IMR-90 (cell line): ENCODE results near the gene HS3ST5. TPM values are rescaled to one million over a fixed set of nuclear protein-coding genes. Genes with fewer than 3 reads are reported as not detected.

Experiments
- ATAC-seq: fragments of 200-7000 bp; cut with Tn5 transposase; 2 replicates; pipeline ENCODE4 v1.9.1; 2020; ENCODE audit warnings: low read depth, mild to moderate bottlenecking, moderate library complexity
- BruUV-seq: library from RNA; stranded (reverse); fragments of 400-500 nt; replicated peaks from 2 replicates; lab custom pipeline; 2021; lab: Mats Ljungman, UMichigan
- CTCF ChIA-PET: fragments of 300-600 bp; formaldehyde crosslinking; extraction: SDS; loops from one replicate; lab custom pipeline; 2021; ENCODE audit warnings: antibody characterized with exemption; lab: Yijun Ruan, JAX
- POLR2A ChIA-PET: fragments of 300-600 bp; sonication (Branson Sonifier 250); formaldehyde crosslinking; loops from one replicate; lab custom pipeline; 2022; ENCODE audit warnings: antibody characterized with exemption; ENCODE audit not compliant: unreplicated experiment; lab: Charles Lee
- DNase-seq: peaks from one replicate; pipeline ENCODE4 v3.0.0; 2013
- H2AFZ ChIP-seq: replicated peaks from 2 replicates; pipeline ENCODE3; 2013; ENCODE audit warnings: low read length, mild to moderate bottlenecking; ENCODE audit not compliant: poor library complexity
- H2AK5ac ChIP-seq: 2 replicates; pipeline ENCODE4 v1.6.1; 2013; ENCODE audit warnings: low read depth, low read length, inconsistent platforms
- H2AK9ac ChIP-seq: replicated peaks from 2 replicates; pipeline ENCODE3; 2013; ENCODE audit warnings: mild to moderate bottlenecking, low read depth, low read length, moderate library complexity; ENCODE audit not compliant: poor library complexity
- H2BK120ac ChIP-seq: 2 replicates; pipeline ENCODE4 v1.6.1; 2013; ENCODE audit warnings: low read depth, low read length, inconsistent platforms
- H2BK15ac ChIP-seq: 3 replicates; pipeline ENCODE4 v1.6.1; 2013; ENCODE audit warnings: low read depth, low read length, inconsistent platforms
- H2BK20ac ChIP-seq: 2 replicates; pipeline ENCODE4 v1.6.1; 2013; ENCODE audit warnings: low read depth, mild to moderate bottlenecking, inconsistent platforms, low read length, moderate library complexity
- H2BK5ac ChIP-seq: 2 replicates; pipeline ENCODE4 v1.6.1; 2013; ENCODE audit warnings: mild to moderate bottlenecking, low read depth, low read length, inconsistent platforms; ENCODE audit not compliant: poor library complexity, severe bottlenecking
- H3K14ac ChIP-seq: replicated peaks from 2 replicates; pipeline ENCODE4 v1.6.1; 2013; ENCODE audit warnings: low read depth, low read length, inconsistent platforms
- H3K18ac ChIP-seq: 2 replicates; pipeline ENCODE4 v1.6.1; 2013; ENCODE audit warnings: low read depth, low read length, control low read depth
- H3K23ac ChIP-seq: 2 replicates; pipeline ENCODE4 v1.6.1; 2013; ENCODE audit warnings: low read depth, low read length, inconsistent platforms
- H3K27ac ChIP-seq: 2 replicates; pipeline ENCODE4 v1.5.1; 2013; ENCODE audit warnings: mild to moderate bottlenecking, control low read depth, low read length; ENCODE audit not compliant: insufficient read depth
- H3K27me3 ChIP-seq: 2 replicates; pipeline ENCODE4 v1.6.1; 2013; ENCODE audit warnings: low read length; ENCODE audit not compliant: control insufficient read depth, insufficient read depth
- H3K36me3 ChIP-seq: 2 replicates; pipeline ENCODE4 v1.6.1; 2013; ENCODE audit warnings: low read length, mixed read lengths; ENCODE audit not compliant: control insufficient read depth, insufficient read depth
- H3K4ac ChIP-seq: 2 replicates; pipeline ENCODE4 v1.6.1; 2013; ENCODE audit warnings: low read depth, low read length, inconsistent platforms
- H3K4me1 ChIP-seq: 2 replicates; pipeline ENCODE4 v1.6.1; 2013; ENCODE audit warnings: low read length, mixed read lengths; ENCODE audit not compliant: control insufficient read depth, insufficient read depth
- H3K4me2 ChIP-seq: 2 replicates; pipeline ENCODE4 v1.6.1; 2013; ENCODE audit warnings: low read depth, mild to moderate bottlenecking, control low read depth, low read length, moderate library complexity
- H3K4me3 ChIP-seq: 2 replicates; pipeline ENCODE4 v1.5.1; 2013; ENCODE audit warnings: low read depth, mild to moderate bottlenecking, control low read depth, low read length, moderate library complexity; ENCODE audit not compliant: insufficient read depth
- H3K56ac ChIP-seq: 2 replicates; pipeline ENCODE4 v1.6.1; 2013; ENCODE audit warnings: low read length, inconsistent platforms; ENCODE audit not compliant: insufficient read depth; ENCODE audit errors: extremely low read depth
- H3K79me1 ChIP-seq, 2 experiments: 2 replicates each; pipeline ENCODE4 v1.6.1; 2013; ENCODE audit warnings: low read length in 2 of 2, inconsistent platforms in 1 of 2, low read depth in 1 of 2
- H3K9ac ChIP-seq: 2 replicates; pipeline ENCODE4 v1.6.1; 2013; ENCODE audit warnings: low read depth, low read length, control low read depth
- H3K9me1 ChIP-seq: 2 replicates; pipeline ENCODE4 v1.6.1; 2013; ENCODE audit warnings: low read length, inconsistent platforms; ENCODE audit not compliant: insufficient read depth
- H3K9me3 ChIP-seq: 2 replicates; pipeline ENCODE4 v1.6.1; 2013; ENCODE audit warnings: low read length; ENCODE audit not compliant: control insufficient read depth, insufficient read depth
- H4K20me1 ChIP-seq: 2 replicates; pipeline ENCODE4 v1.6.1; 2013; ENCODE audit warnings: low read length, inconsistent platforms; ENCODE audit not compliant: insufficient read depth
- H4K5ac ChIP-seq: 2 replicates; pipeline ENCODE4 v1.6.1; 2013; ENCODE audit warnings: mild to moderate bottlenecking, low read depth, low read length, control low read depth
- H4K8ac ChIP-seq, 2 experiments: 2 replicates each; pipeline ENCODE4 v1.6.1; 2013; ENCODE audit warnings: low read depth in 2 of 2, low read length in 2 of 2, control low read depth in 1 of 2, inconsistent platforms in 1 of 2
- H4K91ac ChIP-seq: 2 replicates; pipeline ENCODE4 v1.6.1; 2013; ENCODE audit warnings: low read depth, low read length, inconsistent platforms; ENCODE audit not compliant: insufficient read depth
- BHLHE40 ChIP-seq: fragments of 150-350 bp; IDR thresholded peaks from 2 replicates; pipeline ENCODE4 v1.6.1; 2016; ENCODE audit warnings: mild to moderate bottlenecking, low read depth, low read length
- CHD1 ChIP-seq: IDR thresholded peaks from 2 replicates; pipeline ENCODE4 v1.6.1; 2012; ENCODE audit warnings: low read depth, low read length, improper control_type of control experiment
- FOS ChIP-seq: fragments of 150-350 bp; IDR thresholded peaks from 2 replicates; pipeline ENCODE4 v1.6.1; 2016; ENCODE audit warnings: low read depth, low read length
- MAFK ChIP-seq: IDR thresholded peaks from 2 replicates; pipeline ENCODE4 v1.6.1; 2012; ENCODE audit warnings: low read depth, low read length, improper control_type of control experiment
- MAZ ChIP-seq: IDR thresholded peaks from 2 replicates; pipeline ENCODE4 v1.6.1; 2012; ENCODE audit warnings: low read depth, mild to moderate bottlenecking, low read length, improper control_type of control experiment, moderate library complexity, borderline replicate concordance
- MXI1 ChIP-seq: IDR thresholded peaks from 2 replicates; pipeline ENCODE4 v1.6.1; 2012; ENCODE audit warnings: low read depth, mild to moderate bottlenecking, low read length, moderate library complexity, borderline replicate concordance
- NFE2L2 ChIP-seq: fragments of 150-350 bp; IDR thresholded peaks from 2 replicates; pipeline ENCODE4 v1.6.1; 2016; ENCODE audit warnings: low read depth, mild to moderate bottlenecking, low read length
- POLR2A ChIP-seq: IDR thresholded peaks from 2 replicates; pipeline ENCODE4 v1.6.1; 2012; ENCODE audit warnings: mild to moderate bottlenecking, low read depth, low read length
- RAD21 ChIP-seq: IDR thresholded peaks from 2 replicates; pipeline ENCODE4 v1.6.1; 2012; ENCODE audit warnings: low read length, improper control_type of control experiment
- RFX5 ChIP-seq: IDR thresholded peaks from 2 replicates; pipeline ENCODE4 v1.8.0; 2012; ENCODE audit warnings: low read depth, mild to moderate bottlenecking, low read length, moderate library complexity
- SMC3 ChIP-seq: fragments of 150-350 bp; IDR thresholded peaks from 2 replicates; pipeline ENCODE4 v1.6.1; 2016; ENCODE audit warnings: low read depth, mild to moderate bottlenecking, antibody characterized with exemption, low read length, moderate library complexity
- WGBS, 2 experiments: methylation state at CpG; one replicate each; pipeline versions ENCODE4 v1.1.5 to v1.1.7; 2013; ENCODE audit warnings: missing lambda C conversion rate in 2 of 2; ENCODE audit not compliant: insufficient read length in 1 of 2; ENCODE audit errors: extremely low coverage in 2 of 2; 5-methylcytosine and 5-hydroxymethylcytosine counted together
- dilution Hi-C: fragments of 300-500 bp; cut with HindIII; formaldehyde crosslinking; loops from one replicate; pipeline ENCODE4 v1.14.3; 2018; ENCODE audit warnings: low sequenced_read_pairs; ENCODE audit not compliant: unreplicated experiment
- in situ Hi-C: fragments of 300-500 bp; cut with MboI; formaldehyde crosslinking; loops from 3 replicates; pipeline ENCODE4 v1.14.3; 2019; ENCODE audit warnings: low sequenced_read_pairs, inconsistent platforms, mixed read lengths
- intact Hi-C: fragments of 100-400 bp; cut with micrococcal nuclease; formaldehyde crosslinking; loops from 2 replicates; pipeline ENCODE4 v1.10.0; 2022
- polyA plus RNA-seq, 3 experiments: library from polyadenylated mRNA; depleted of rRNA; stranded (reverse); fragments of >200 nt; gene quantifications; 2 replicates each; pipeline ENCODE4 v1.2.3, GENCODE V29; 2012; ENCODE audit warnings: low replicate concordance in 1 of 3
- total RNA-seq: library from RNA; depleted of rRNA; stranded (reverse); fragments of >200 nt; gene quantifications from 2 replicates; pipeline ENCODE4 v1.2.3, GENCODE V29; 2012
- TF ChIP-seq, protein P1 (sequence below): fragments of 150-350 bp; IDR thresholded peaks from 2 replicates; pipeline ENCODE4 v1.6.1; 2017; ENCODE audit warnings: mild to moderate bottlenecking, antibody characterized with exemption, low read length, low read depth
- TF ChIP-seq, protein P2 (sequence below): fragments of 150-350 bp; IDR thresholded peaks from 2 replicates; pipeline ENCODE4 v1.6.1; 2016; ENCODE audit warnings: low read depth, mild to moderate bottlenecking, low read length, moderate library complexity, borderline replicate concordance
- TF ChIP-seq, protein P3 (sequence below): conservative IDR thresholded peaks from 2 replicates; pipeline ENCODE4 v1.5.1; 2012; ENCODE audit warnings: mild to moderate bottlenecking, low read depth, low read length, improper control_type of control experiment

The HS3ST5 gene
- total and polyA plus RNA-seq, 2 of the 4 experiments (the other 2 are of a cell fraction): not detected

DNA sequence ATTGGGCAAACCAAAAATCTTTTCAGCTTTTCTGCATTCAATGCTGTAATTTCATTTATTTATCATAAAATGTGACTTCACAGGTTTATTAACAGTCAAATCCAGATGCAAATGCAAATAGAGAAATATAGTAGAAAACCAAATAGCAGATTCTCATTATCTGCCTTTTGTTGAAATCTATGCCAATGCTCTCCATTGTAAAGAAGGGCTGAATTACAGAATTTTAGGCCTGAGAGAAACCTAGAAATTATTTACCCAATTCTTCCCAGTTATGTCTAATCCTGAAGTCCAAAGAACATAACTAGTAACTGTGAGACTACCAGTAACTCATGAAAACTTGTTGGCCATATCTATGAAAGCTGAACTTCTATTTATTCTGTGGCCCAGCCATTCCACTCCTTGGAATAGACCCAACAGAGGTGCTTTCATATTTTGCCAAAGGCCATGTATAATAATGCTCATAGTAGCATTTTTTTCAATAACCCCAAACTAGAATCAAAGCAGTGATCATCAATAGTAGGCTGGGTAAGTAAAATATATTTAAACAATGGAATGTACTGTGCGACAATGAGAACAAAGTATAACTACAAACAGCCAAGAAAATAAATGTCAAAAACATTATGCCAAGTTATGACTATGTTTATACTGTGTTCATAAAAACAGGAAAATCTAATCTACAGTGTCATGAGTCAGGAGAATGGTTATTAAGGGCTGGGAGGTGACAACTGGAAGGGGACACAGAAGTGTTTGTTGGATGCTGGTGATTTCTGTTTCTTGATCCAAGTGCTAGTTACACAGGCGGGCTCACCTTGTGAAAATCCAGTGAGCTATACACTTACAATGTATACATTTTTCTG, 183.8 kb downstream of the HS3ST5 start:
- no peaks in the 10 kb centered on the region for H4K20me1 ChIP-seq
- H3K14ac ChIP-seq: no peak overlapping the region
- H3K27me3 ChIP-seq: no peaks in the 10 kb centered on the region; the same call in none of the 2 replicates
- no peak overlapping the region for H2AFZ ChIP-seq
- no peak overlapping the region for H2AK9ac ChIP-seq
- no peak overlapping the region for H3K23ac ChIP-seq
- no peaks in the 10 kb centered on the region for H3K9me3 ChIP-seq
- H2BK20ac ChIP-seq: no peak overlapping the region
- H2BK5ac ChIP-seq: no peak overlapping the region
- no peak overlapping the region for H3K56ac ChIP-seq
- TF ChIP-seq, protein P1, sequence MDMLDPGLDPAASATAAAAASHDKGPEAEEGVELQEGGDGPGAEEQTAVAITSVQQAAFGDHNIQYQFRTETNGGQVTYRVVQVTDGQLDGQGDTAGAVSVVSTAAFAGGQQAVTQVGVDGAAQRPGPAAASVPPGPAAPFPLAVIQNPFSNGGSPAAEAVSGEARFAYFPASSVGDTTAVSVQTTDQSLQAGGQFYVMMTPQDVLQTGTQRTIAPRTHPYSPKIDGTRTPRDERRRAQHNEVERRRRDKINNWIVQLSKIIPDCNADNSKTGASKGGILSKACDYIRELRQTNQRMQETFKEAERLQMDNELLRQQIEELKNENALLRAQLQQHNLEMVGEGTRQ: no peak
- no peak for TF ChIP-seq RAD21
- TF ChIP-seq, protein P2, sequence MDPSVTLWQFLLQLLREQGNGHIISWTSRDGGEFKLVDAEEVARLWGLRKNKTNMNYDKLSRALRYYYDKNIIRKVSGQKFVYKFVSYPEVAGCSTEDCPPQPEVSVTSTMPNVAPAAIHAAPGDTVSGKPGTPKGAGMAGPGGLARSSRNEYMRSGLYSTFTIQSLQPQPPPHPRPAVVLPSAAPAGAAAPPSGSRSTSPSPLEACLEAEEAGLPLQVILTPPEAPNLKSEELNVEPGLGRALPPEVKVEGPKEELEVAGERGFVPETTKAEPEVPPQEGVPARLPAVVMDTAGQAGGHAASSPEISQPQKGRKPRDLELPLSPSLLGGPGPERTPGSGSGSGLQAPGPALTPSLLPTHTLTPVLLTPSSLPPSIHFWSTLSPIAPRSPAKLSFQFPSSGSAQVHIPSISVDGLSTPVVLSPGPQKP: no peak
- TF ChIP-seq BHLHE40: no peak
- no peak for TF ChIP-seq SMC3
- TF ChIP-seq NFE2L2: no peak
- no peak for TF ChIP-seq CHD1
- no peak for TF ChIP-seq POLR2A
- no peak for TF ChIP-seq MAFK
- no peak for TF ChIP-seq MAZ
- TF ChIP-seq, protein P3, sequence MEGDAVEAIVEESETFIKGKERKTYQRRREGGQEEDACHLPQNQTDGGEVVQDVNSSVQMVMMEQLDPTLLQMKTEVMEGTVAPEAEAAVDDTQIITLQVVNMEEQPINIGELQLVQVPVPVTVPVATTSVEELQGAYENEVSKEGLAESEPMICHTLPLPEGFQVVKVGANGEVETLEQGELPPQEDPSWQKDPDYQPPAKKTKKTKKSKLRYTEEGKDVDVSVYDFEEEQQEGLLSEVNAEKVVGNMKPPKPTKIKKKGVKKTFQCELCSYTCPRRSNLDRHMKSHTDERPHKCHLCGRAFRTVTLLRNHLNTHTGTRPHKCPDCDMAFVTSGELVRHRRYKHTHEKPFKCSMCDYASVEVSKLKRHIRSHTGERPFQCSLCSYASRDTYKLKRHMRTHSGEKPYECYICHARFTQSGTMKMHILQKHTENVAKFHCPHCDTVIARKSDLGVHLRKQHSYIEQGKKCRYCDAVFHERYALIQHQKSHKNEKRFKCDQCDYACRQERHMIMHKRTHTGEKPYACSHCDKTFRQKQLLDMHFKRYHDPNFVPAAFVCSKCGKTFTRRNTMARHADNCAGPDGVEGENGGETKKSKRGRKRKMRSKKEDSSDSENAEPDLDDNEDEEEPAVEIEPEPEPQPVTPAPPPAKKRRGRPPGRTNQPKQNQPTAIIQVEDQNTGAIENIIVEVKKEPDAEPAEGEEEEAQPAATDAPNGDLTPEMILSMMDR: no peak
- no peak for TF ChIP-seq FOS
- no peak for TF ChIP-seq MXI1
- TF ChIP-seq RFX5: no peak
- POLR2A ChIA-PET: no interaction called here
- H3K36me3 ChIP-seq: no peaks in the 10 kb centered on the region
- dilution Hi-C loops: no loop called here
- H2BK15ac ChIP-seq: no peak overlapping the region
- no TSS peak for BruUV-seq
- no peak overlapping the region for H2AK5ac ChIP-seq
- no peak overlapping the region for H3K4ac ChIP-seq
- no peaks in the 10 kb centered on the region for H3K4me1 ChIP-seq
- no peak overlapping the region for H3K9ac ChIP-seq
- H4K8ac ChIP-seq: no peak overlapping the region
- intact Hi-C loops: no loop called here
- no peak overlapping the region for H3K4me2 ChIP-seq
- H4K91ac ChIP-seq: no peak overlapping the region
- H2BK120ac ChIP-seq: no peak overlapping the region
- DNase-seq: no peak
- in situ Hi-C loops: no loop called here
- H3K4me3 ChIP-seq: no peak overlapping the region
- no peak overlapping the region for H3K18ac ChIP-seq
- no peak overlapping the region for H4K5ac ChIP-seq
- CTCF ChIA-PET: no interaction called here
- no peak for ATAC-seq
- no CpG with 5 or more reads among the region's 2 CpGs for WGBS, 2 experiments
- no peaks in the 10 kb centered on the region; the same call in 1 of the 2 replicates for H3K9me1 ChIP-seq
- H3K27ac ChIP-seq: no peak overlapping the region
- H3K79me1 ChIP-seq: no peaks in the 10 kb centered on the region
